Left renal cortex interstitium (tissue), 4 donors: ENCODE results near the gene PTPN18. TPM values are rescaled to one million over a fixed set of nuclear protein-coding genes. Genes with fewer than 3 reads are reported as not detected.
A peak's percentile ranks its signal among the peaks of the same experiment; 100 is the strongest.
"Not testable (repeated sequence)": the region's sequence is repeated elsewhere in the genome, so short reads cannot be mapped to it uniquely, and the experiment has no call there.

Experiments
- DNase-seq, 4 donors: peaks; one replicate each; pipeline ENCODE4 v3.0.0-alpha.2; 2013; ENCODE audit warnings: low read depth in 4 of 4, low spot score in 2 of 4, missing footprints in 1 of 4
- polyA plus RNA-seq, 4 donors: library from polyadenylated mRNA; unstranded; fragments of 120-200 nt; gene quantifications; one replicate each; pipeline ENCODE4 v1.2.1, GENCODE V29; 2013; ENCODE audit not compliant: insufficient read length in 4 of 4

PTPN18 gene
- polyA plus RNA-seq, 4 donors: 25.6 to 44.3 (median 31.9) TPM

GRCh38 chr2:130380096-130380934 is 24.5 kb downstream of the PTPN18 start:
- DNase-seq: no peak

GRCh38 chr2:130381145-130381544 is 25.3 kb downstream of the PTPN18 start:
- DNase-seq: no peak

- no peak for DNase-seq
These were observed 25.8 kb downstream of the PTPN18 start for GRCh38 chr2:130381619-130382018.

GRCh38 chr2:130382313-130382917 is 26.6 kb downstream of the PTPN18 start:
- DNase-seq: no peak

GRCh38 chr2:130385709-130386108 is 29.9 kb downstream of the PTPN18 start:
- no peak for DNase-seq

- no peak for DNase-seq
These were observed 31.2 kb downstream of the PTPN18 start for GRCh38 chr2:130387071-130387400.

- no peak for DNase-seq
These were observed 31.9 kb downstream of the PTPN18 start for GRCh38 chr2:130387804-130388203.

- no peak for DNase-seq
These were observed 32.5 kb downstream of the PTPN18 start for GRCh38 chr2:130388221-130388907.

GRCh38 chr2:130389358-130389757 is 33.5 kb downstream of the PTPN18 start:
- no peak for DNase-seq

- no peak for DNase-seq
These were observed 33.9 kb downstream of the PTPN18 start for GRCh38 chr2:130389783-130390182.

GRCh38 chr2:130390460-130391057 is 34.7 kb downstream of the PTPN18 start:
- DNase-seq: no peak

GRCh38 chr2:130391058-130391871 is 35.4 kb downstream of the PTPN18 start:
- DNase-seq: peak; percentile 46 to 71 (median 70)

GRCh38 chr2:130391872-130392670 is 36.2 kb downstream of the PTPN18 start:
- no peak for DNase-seq

- no peak for DNase-seq
These were observed 37.6 kb downstream of the PTPN18 start for GRCh38 chr2:130393318-130393910.

- DNase-seq: not testable (repeated sequence)
These were observed 50.4 kb downstream of the PTPN18 start for GRCh38 chr2:130406280-130406679.

- not testable (repeated sequence) for DNase-seq
These were observed 60.8 kb downstream of the PTPN18 start for GRCh38 chr2:130416693-130417092.

- not testable (repeated sequence) for DNase-seq
These were observed 63.0 kb downstream of the PTPN18 start for GRCh38 chr2:130418845-130419244.
